Activated naive CD4-positive, alpha-beta T cell treated with anti-CD3 and anti-CD28 coated beads, Interleukin-2, amount 50 U/mL, for 24 hours (primary cell): ENCODE results near the gene AGRN.
A peak's percentile ranks its signal among the peaks of the same experiment; 100 is the strongest.
"Not testable (repeated sequence)": the region's sequence is repeated elsewhere in the genome, so short reads cannot be mapped to it uniquely, and the experiment has no call there.

Experiments used
- H3K27ac Mint-ChIP-seq: one replicate; pipeline ENCODE4 v1.8.0; 2021; ENCODE audit warnings: mild to moderate bottlenecking, mixed read lengths
- H3K27me3 Mint-ChIP-seq: one replicate; pipeline ENCODE4 v1.8.0; 2021; ENCODE audit warnings: mixed read lengths
- H3K36me3 Mint-ChIP-seq: one replicate; pipeline ENCODE4 v1.8.0; 2021; ENCODE audit warnings: mixed read lengths
- H3K4me1 Mint-ChIP-seq: one replicate; pipeline ENCODE4 v1.8.0; 2021; ENCODE audit warnings: mixed read lengths
- H3K4me3 Mint-ChIP-seq: one replicate; pipeline ENCODE4 v1.8.0; 2021; ENCODE audit warnings: mild to moderate bottlenecking, mixed read lengths
- H3K9me3 Mint-ChIP-seq: one replicate; pipeline ENCODE4 v1.8.0; 2021; ENCODE audit warnings: mixed read lengths

The AGRN gene

DNA sequence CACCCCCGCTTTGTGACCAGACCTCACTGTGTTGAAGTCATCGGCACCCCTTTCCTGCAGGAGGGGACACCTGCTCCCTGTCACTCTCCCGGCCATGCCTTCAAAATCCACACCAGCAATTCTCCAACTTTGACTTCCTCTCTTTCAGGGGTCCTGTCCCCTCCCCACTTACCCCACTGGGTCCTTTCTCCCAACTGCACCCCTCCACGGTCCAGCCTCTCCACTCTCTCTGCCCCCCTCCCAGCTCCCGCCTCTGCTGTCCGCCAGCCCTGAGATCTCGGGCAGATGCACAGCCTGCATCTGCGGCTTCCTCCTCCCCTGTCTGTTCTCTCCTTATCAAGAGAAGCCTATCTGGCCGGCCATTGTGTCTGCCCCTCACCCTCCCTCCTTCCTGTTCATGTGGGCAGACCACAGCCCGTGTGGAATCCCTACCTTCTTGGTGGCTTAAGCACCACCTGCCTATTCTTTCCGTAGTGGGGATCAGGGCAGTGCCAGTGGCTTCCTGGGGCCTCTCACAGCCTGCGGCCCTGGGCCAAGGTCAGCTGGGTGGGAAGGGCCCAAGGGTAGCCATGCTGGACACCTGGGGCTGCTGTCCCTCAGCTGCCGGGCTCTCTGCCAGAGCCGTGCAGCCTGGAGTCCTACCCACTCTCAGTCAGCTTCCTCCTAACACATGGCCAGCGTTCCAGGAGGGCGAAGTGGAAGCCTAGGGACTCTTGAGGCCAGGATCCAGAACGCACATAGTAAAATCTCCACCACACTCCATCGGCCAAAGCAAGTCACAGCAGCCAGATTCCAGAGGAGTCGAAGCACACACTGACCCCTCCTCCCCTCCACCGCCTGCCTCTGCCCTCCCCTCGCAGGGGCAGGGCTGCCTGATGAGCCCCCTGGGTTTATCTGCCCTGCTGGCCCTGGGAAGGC, 14.9 kb upstream of the AGRN start:
- peak overlapping the region; percentile 86 for H3K27ac Mint-ChIP-seq
- H3K36me3 Mint-ChIP-seq: peaks cover 4% of the 10 kb centered on the region
- H3K9me3 Mint-ChIP-seq: no peaks in the 10 kb centered on the region
- H3K4me3 Mint-ChIP-seq: peak overlapping the region; percentile 15
- peaks cover 12% of the 10 kb centered on the region for H3K27me3 Mint-ChIP-seq
- H3K4me1 Mint-ChIP-seq: peaks cover 19% of the 10 kb centered on the region

DNA sequence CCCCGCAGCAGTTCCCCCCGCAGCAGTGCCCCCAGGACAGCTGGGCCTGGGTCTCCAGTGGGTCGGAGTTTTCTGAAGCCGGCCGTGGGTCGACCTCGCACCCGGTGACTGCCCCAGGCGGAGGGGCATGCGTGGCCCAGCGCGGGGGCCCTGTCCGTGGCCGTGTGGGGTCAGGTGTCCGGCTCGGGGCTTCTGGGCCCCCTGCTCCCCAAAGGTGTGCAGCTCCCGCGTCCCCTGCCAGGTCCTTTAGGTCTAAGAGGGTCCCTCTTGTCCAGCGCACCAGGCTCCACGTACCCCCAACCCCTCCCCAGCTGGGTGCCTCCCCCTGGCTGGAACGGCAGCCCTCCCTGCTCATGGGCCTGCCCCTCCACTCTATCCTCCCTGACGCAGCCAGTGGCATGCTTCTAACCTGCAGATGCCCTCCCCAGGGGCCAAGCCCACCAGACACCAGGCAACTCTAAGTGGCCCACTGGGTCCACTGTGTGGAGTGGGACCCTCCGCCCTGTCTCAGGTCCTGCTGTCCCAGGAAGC, 14.1 kb upstream of the AGRN start:
- H3K36me3 Mint-ChIP-seq: peaks cover 4% of the 10 kb centered on the region
- H3K9me3 Mint-ChIP-seq: no peaks in the 10 kb centered on the region
- peaks cover 16% of the 10 kb centered on the region for H3K4me1 Mint-ChIP-seq
- H3K27ac Mint-ChIP-seq: no peak overlapping the region
- H3K4me3 Mint-ChIP-seq: no peak overlapping the region
- H3K27me3 Mint-ChIP-seq: peaks cover 12% of the 10 kb centered on the region

DNA sequence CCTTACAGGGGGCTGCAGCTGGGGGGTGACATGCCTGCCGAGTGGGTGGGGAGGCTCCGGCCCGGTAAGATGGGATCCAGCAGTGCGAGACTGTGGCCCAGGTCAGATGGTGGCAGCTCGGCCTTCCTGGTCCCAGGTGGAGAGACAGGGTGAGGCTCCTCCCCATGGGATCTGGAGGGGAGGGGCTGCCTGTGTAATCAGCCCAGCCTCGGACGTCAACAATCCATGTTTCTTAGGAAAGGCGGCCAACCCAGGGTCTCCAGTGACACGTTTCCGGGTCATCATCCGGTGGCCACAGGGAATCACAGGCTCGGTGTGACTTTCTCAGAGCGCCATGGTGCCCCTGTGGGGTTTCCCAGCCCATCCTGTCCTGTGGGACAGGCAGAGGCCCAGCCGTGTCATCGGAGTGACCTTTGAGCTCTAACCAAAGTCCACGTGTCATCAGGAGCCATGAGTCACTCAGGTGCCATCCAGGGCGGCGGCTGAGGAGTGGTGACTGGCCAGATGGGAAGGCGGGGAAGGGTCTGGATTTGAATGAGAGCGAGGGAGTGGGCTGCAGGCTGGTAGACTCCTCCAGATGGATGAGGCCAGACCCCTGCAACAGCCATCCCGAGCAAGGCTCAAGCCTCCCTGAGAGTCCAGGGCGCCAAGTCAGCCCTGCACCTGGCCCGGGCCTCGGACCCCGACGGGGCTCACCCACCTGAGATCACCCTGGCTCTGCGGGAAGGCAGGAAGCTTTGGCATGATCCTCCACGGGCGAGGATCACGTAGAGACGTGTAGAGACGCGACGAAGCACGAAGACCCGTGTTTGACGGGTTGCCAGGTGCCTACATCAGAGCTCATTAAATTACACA, 13.4 kb upstream of the AGRN start:
- H3K4me3 Mint-ChIP-seq: no peak overlapping the region
- peaks cover 12% of the 10 kb centered on the region for H3K27me3 Mint-ChIP-seq
- H3K27ac Mint-ChIP-seq: no peak overlapping the region
- H3K36me3 Mint-ChIP-seq: peaks cover 4% of the 10 kb centered on the region
- H3K4me1 Mint-ChIP-seq: peaks cover 15% of the 10 kb centered on the region
- H3K9me3 Mint-ChIP-seq: no peaks in the 10 kb centered on the region

DNA sequence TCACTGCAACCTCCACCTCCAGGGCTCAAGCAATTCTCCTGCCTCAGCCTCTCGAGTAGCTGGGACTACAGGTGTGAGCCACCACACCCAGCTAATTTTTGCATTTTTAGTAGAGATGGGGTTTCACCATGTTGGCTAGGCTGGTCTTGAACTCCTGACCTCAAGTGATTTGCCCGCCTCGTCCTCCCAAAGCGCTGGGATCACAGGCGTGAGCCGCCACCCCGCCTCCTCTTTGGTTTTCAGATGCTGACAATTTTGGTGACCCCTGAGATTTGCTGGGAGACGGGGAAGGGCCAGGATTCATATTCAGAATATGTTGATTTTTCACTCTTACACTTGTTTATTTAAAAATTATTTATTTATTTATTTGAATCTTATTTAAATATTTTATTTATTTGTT, 9.8 kb upstream of the AGRN start:
- H3K4me3 Mint-ChIP-seq, H3K9me3 Mint-ChIP-seq, H3K27ac Mint-ChIP-seq, H3K27me3 Mint-ChIP-seq, H3K36me3 Mint-ChIP-seq: not testable (repeated sequence)
- peaks cover 33% of the 10 kb centered on the region for H3K4me1 Mint-ChIP-seq

DNA sequence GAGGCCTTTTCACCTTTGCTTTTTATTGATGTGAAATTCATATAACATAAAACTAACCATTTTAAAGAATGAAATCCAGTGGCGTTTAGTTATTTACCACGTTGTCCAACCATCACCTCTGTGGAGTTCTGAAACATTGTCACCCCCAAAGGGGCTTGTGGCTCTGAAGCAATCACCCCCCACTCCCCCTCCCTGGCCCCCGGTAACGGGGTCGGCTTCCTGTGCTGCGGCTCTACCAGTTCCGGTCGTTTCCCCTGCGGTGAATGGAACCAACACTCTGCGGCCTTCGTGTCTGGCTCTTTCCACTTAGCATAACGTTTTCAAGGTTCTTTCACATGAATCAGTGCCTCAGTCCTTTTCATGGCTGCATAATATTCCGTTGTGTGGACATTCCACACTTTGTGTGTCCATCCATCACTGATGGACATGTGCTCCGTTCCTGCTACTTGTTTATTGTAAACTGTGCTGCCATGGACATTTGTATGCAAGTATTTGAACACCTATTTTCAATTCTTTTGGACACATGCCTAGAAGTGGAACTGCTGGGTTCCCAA, 8.4 kb upstream of the AGRN start:
- H3K36me3 Mint-ChIP-seq: no peaks in the 10 kb centered on the region
- no peak overlapping the region for H3K4me3 Mint-ChIP-seq
- H3K27ac Mint-ChIP-seq: no peak overlapping the region
- no peaks in the 10 kb centered on the region for H3K9me3 Mint-ChIP-seq
- H3K4me1 Mint-ChIP-seq: peaks cover 28% of the 10 kb centered on the region
- H3K27me3 Mint-ChIP-seq: no peaks in the 10 kb centered on the region

DNA sequence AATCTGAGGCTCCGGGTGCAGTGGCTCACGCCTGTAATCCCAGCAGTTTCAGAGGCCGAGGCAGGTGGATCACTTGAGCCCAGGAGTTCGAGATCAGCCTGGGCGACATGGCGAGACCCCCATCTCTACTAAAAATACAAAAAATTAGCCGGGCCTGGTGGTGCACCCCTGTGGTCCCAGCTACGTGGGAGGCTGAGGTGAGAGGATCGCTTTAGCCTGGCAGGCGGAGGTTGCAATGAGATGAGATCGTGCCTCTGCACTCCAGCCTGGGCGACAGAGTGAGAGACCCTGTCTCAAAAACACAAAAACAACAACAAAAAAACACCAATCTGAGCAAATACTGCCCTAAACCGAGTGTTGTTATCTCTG, 7.2 kb upstream of the AGRN start:
- H3K9me3 Mint-ChIP-seq: not testable (repeated sequence)
- H3K4me1 Mint-ChIP-seq: peaks cover 35% of the 10 kb centered on the region

DNA sequence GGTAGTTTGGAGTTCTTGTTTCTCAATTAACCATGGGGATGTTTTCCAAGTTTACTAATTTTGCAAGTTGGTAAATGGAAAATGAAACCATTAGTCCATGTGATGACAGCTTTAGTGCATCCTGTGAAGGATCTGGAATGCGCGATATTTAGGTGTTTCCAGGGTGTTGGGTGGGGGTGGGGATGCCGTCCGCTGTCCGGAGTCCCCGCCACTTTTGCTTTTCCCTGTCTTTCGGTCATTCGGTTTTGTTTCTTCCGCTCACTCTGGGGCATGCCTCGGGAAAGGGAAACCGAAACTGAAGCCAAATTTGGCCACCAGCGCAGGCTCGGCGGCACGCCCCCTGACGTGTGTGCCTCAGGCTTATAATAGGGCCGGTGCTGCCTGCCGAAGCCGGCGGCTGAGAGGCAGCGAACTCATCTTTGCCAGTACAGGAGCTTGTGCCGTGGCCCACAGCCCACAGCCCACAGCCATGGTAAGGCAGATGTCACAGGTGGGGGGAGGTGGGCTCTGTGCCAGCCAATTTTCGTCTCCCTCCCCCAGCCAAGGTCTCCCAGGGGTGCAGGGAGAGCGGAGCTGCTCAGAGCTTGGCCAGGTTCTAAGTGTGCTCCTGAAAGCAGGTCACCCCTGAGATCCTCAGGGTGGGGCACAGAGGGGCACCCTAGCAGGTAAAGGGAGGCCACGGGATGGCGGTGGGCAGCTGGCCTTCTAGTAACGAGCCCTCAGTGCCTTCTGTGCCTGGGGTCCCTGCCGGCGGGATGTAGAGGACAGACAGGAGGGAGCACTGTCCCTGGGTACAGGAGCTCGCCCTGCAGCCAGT, 6.6 kb upstream of the AGRN start, which contains the start of gene ISG15:
TSS of gene ISG15 (plus strand) at position 393 of the 817 bp plus-strand sequence. CDS start at position 470, 77 bp downstream.
- Mint-ChIP-seq H3K9me3 (no peaks in the 10 kb centered on the region), H3K27ac (peak within 1 kb of the TSS; percentile 91), H3K4me1 (peaks cover 35% of the 10 kb centered on the region), H3K36me3 (no peaks in the 10 kb centered on the region), H3K4me3 (peak within 1 kb of the TSS; percentile 90), H3K27me3 (no peaks in the 10 kb centered on the region)

More for the DNA sequence above, 7.2 kb upstream of the AGRN start:
- H3K36me3 Mint-ChIP-seq, H3K27me3 Mint-ChIP-seq: not testable (repeated sequence)
- Mint-ChIP-seq H3K27ac (peak overlapping the region; percentile 85), H3K4me3 (peak overlapping the region; percentile 90)

DNA sequence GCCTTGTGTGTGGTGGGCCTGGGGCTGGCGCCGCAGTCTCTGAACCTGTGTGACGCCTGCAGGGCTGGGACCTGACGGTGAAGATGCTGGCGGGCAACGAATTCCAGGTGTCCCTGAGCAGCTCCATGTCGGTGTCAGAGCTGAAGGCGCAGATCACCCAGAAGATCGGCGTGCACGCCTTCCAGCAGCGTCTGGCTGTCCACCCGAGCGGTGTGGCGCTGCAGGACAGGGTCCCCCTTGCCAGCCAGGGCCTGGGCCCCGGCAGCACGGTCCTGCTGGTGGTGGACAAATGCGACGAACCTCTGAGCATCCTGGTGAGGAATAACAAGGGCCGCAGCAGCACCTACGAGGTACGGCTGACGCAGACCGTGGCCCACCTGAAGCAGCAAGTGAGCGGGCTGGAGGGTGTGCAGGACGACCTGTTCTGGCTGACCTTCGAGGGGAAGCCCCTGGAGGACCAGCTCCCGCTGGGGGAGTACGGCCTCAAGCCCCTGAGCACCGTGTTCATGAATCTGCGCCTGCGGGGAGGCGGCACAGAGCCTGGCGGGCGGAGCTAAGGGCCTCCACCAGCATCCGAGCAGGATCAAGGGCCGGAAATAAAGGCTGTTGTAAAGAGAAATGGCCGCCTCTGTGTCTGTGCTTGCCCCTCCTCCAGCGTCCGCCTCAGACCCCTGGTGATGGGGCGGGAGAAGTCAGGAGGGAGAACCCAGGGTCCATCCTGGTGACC, 5.8 kb upstream of the AGRN start:
- peak overlapping the region; percentile 91 for H3K27ac Mint-ChIP-seq
- peaks cover 33% of the 10 kb centered on the region for H3K4me1 Mint-ChIP-seq
- H3K4me3 Mint-ChIP-seq: peak overlapping the region; percentile 90
- no peaks in the 10 kb centered on the region for H3K9me3 Mint-ChIP-seq
- H3K27me3 Mint-ChIP-seq: no peaks in the 10 kb centered on the region
- no peaks in the 10 kb centered on the region for H3K36me3 Mint-ChIP-seq

DNA sequence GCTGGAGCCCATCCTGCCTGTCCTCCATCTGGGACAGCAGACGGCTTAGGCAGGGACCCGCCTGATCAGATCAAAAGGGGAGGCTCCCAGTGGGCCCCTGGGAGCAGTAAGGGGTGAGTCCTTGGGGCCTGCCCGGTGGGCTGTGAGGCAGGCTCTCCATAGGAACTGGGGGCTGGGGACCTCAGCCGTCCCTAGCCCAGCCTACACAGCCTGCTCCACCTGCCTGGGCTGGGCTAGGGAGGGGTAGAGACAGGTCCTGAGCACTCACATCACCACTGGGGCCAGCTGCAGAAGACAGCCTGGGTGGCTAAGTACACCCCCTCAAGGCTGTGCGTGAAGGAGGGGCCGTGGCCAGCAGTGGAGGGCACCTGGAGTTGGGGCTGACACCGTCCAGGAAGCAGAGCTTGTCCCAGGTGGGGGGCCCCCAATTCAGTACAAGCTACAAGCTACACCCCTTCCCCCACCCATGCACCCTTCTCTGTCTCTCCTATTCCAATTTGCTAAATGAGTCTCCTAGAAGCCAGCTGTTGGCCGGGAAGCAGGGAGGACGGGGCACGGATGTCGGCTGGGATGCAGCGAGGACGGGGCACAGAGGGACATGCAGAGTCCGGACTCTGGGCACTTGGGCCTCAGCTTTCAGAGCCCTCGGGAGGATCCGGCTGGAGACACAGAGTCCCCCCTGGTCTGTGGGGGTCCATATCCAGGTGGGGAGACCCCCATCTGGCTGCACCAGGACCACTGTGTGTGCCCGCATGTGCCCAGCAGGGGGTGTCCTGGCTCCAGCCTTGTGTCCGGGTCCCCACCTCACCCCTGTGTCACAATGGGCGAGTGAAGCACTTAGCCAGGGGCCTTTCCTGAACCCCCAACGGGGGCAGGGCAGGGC, 4.9 kb upstream of the AGRN start:
- Mint-ChIP-seq H3K4me1 (peaks cover 32% of the 10 kb centered on the region), H3K9me3 (no peaks in the 10 kb centered on the region), H3K27me3 (no peaks in the 10 kb centered on the region), H3K4me3 (peak overlapping the region; percentile 90), H3K27ac (peak overlapping the region; percentile 91), H3K36me3 (no peaks in the 10 kb centered on the region)

DNA sequence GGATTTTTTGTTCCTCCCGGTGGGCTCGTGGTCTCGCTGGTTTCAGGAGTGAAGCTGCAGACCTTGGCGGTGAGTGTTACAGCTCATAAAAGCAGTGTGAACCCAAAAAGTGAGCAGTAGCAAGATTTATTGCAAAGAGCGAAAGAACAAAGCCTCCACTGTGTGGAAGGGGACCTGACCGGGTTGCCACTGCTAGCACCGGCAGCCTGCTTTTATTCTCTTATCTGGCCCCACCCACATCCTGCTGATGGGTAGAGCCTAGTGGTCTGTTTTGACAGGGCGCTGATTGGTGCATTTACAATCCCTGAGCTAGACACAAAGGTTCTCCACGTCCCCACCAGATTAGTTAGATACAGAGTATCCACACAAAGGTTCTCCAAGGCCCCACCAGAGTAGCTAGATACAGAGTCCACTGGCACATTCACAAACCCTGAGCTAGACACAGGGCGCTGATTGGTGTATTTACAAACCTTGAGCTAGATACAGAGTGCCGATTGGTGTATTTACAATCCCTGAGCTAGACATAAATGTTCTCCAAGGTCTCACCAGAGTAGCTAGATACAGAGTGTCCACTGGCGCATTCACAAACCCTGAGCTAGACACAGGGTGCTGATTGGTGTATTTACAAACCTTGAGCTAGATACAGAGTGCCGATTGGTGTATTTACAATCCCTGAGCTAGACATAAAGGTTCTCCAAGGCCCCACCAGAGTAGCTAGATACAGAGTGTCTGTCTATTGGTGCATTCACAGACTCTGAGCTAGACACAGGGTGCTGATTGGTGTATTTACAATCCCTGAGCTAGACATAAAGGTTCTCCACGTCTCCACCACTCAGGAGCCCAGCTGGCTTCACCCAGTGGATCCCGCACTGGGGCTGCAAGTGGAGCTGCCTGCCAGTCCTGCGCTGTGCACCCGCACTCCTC, 2.3 kb upstream of the AGRN start:
- Mint-ChIP-seq H3K4me1 (peaks cover 36% of the 10 kb centered on the region), H3K4me3 (peak overlapping the region; percentile 41)
- not testable (repeated sequence) for H3K27ac Mint-ChIP-seq, H3K27me3 Mint-ChIP-seq, H3K9me3 Mint-ChIP-seq, H3K36me3 Mint-ChIP-seq

DNA sequence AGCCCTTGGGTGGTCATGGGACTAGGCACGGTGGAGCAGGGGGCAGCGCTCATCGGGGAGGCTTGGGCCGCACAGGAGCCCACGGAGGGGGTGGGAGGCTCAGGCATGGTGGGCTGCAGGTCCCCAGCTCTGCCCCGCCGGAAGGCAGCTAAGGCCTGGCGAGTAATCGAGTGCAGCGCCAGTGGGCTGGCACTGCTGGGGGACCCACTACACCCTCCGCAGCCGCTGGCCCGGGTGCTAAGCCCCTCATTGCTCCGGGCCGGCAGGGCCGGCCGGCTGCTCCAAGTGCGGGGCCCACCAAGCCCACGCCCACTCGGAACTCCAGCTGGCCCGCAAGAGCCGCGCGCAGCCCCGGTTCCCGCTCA, 1.6 kb upstream of the AGRN start:
- not testable (repeated sequence) for H3K9me3 Mint-ChIP-seq, H3K4me3 Mint-ChIP-seq, H3K36me3 Mint-ChIP-seq, H3K27me3 Mint-ChIP-seq, H3K27ac Mint-ChIP-seq
- H3K4me1 Mint-ChIP-seq: peaks cover 29% of the 10 kb centered on the region

DNA sequence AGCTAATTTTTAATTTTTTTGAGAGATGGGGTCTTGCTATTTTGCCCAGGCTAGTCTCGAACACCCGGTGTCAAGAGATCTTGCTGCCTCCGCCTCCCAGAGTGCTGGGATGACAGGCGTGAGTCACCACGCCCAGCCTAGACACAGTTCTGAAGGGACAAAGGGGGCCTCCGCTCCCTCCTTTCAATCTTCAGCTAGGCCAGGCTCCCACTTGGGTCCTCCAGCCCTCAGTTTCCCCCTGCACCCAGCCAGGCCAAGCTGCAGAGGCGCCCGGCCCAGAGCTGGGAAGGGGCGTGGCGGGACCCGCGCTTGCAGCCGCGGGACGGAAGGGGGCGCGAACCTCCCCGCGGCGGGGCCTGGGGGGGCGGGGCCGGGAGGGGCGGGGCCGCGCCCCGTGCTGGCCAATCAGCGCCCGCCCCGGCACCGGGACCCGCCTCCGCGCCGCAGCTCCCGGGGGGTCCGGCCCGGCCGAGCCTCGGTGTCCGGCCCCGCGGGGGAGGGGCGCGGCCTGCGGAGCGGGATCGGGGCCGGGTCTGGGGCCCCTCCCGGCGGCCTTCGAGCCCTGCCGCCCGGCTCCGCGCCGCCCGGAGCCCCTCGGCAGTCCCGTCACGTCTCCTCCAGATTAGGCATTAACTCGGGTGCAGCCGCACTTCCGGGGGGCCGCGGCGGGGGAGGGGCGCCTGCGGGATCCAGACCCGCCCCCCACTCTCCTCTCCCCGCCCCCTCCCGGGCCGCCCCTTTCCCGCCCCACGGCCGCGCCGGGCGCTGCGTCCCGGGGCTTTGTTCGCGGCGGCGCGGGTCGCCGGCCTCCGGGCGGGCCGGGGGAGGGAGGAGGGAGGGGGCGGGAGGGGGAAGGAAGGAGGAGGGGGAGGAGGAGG, 559 bp upstream of the AGRN start:
- Mint-ChIP-seq H3K4me1 (peaks cover 19% of the 10 kb centered on the region), H3K36me3 (no peaks in the 10 kb centered on the region), H3K27ac (no peak overlapping the region), H3K4me3 (peak overlapping the region; percentile 64), H3K9me3 (no peaks in the 10 kb centered on the region), H3K27me3 (no peaks in the 10 kb centered on the region)
